AG09319 (cell line): ENCODE measurements around the gene CARD9.

Experiments used
- DNase-seq: peaks from one replicate; pipeline ENCODE4 v3.0.0-alpha.2; 2010; ENCODE audit warnings: low read depth; ENCODE audit errors: extremely low read depth
- CTCF ChIP-seq: IDR thresholded peaks from 2 replicates; pipeline ENCODE4 v1.5.1; 2011; ENCODE audit warnings: low read depth, mild to moderate bottlenecking, inconsistent platforms, low read length, moderate library complexity

Gene CARD9

GRCh38 chr9:136318776-136319241, 54.7 kb downstream of the CARD9 start:
- DNase-seq = no peak
- no peak for TF ChIP-seq CTCF

- no peak for TF ChIP-seq CTCF
- DNase-seq = no peak
Observed at GRCh38 chr9:136318111-136318775, 55.2 kb downstream of the CARD9 start.

- DNase-seq = no peak
Observed at GRCh38 chr9:136317695-136318094, 55.8 kb downstream of the CARD9 start.

GRCh38 chr9:136316896-136317676, 56.4 kb downstream of the CARD9 start:
- no peak for TF ChIP-seq CTCF
- DNase-seq = no peak

More at GRCh38 chr9:136317695-136318094, 55.8 kb downstream of the CARD9 start:
- no peak for TF ChIP-seq CTCF

- DNase-seq = no peak
- TF ChIP-seq CTCF = no peak
Observed at GRCh38 chr9:136316271-136316751, 57.2 kb downstream of the CARD9 start.

GRCh38 chr9:136314944-136315343, 58.5 kb downstream of the CARD9 start:
- DNase-seq = no peak
- no peak for TF ChIP-seq CTCF

- TF ChIP-seq CTCF = no peak
- no peak for DNase-seq
Observed at GRCh38 chr9:136314056-136314416, 59.4 kb downstream of the CARD9 start.
